ES-I3 (cell line): ENCODE measurements around the gene CEP112.

ENCODE experiments used
- H3K36me3 ChIP-seq: 2 replicates; pipeline ENCODE4 v1.6.1; 2013; ENCODE audit warnings: mild to moderate bottlenecking, low read length, control low read depth, moderate library complexity; ENCODE audit not compliant: insufficient read depth
- H3K4me1 ChIP-seq: 2 replicates; pipeline ENCODE4 v1.6.1; 2013; ENCODE audit warnings: mild to moderate bottlenecking, control low read depth, low read length; ENCODE audit not compliant: insufficient read depth
- H3K9ac ChIP-seq: 2 replicates; pipeline ENCODE4 v1.6.1; 2013; ENCODE audit warnings: low read depth, mild to moderate bottlenecking, low read length, moderate library complexity
- H3K9me3 ChIP-seq: 2 replicates; pipeline ENCODE4 v1.6.1; 2013; ENCODE audit warnings: mild to moderate bottlenecking, low read length, moderate library complexity; ENCODE audit not compliant: control insufficient read depth, insufficient read depth

CEP112 gene

DNA sequence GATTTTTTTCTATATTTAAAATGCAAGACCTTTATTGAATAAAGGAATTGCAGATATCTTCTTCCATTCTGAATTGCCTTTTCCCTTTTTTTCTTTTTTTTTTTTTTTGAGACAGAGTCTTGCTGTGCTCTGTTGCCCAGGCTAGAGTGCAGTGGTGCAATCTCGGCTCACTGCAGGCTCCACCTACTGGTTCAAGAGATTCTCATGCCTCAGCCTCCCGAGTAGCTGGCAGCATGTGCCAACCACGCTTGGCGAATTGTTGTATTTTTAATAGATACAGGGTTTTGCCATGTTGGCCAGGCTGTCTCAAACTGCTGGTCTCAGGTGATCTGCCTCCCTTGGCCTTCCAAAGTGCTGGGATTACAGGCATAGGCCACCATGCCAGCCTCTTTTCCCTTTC lies 151.5 kb downstream of the CEP112 start:
- Histone ChIP-seq H3K36me3 (no peaks in the 10 kb centered on the region), H3K9ac (no peak overlapping the region), H3K9me3 (no peaks in the 10 kb centered on the region), H3K4me1 (no peaks in the 10 kb centered on the region)

GRCh38 chr17:66038125-66038524 lies 153.8 kb downstream of the CEP112 start:
- no peaks in the 10 kb centered on the region for H3K9me3 ChIP-seq
- no peaks in the 10 kb centered on the region for H3K4me1 ChIP-seq
- H3K36me3 ChIP-seq = no peaks in the 10 kb centered on the region; the same call in 1 of the 2 replicates
- no peak overlapping the region for H3K9ac ChIP-seq

DNA sequence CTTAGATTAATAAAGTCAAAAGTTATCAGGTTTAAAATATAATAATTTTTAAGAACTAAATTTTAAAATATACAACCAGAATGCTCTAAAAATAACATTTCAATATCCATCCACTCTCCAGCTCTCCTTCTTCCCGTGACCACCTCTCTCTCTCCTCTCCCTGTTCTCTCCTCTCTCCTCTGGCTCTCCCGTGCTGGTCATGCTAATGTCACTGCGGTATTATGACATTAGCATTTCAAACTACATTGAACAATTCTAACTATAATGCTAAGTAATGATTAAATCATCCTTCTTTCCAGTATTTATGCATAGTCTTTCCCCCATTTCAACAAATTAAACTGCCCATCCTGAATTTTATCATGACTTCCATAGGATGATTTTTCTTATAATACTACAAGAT lies 154.7 kb downstream of the CEP112 start:
- no peaks in the 10 kb centered on the region for H3K4me1 ChIP-seq
- no peak overlapping the region for H3K9ac ChIP-seq
- H3K36me3 ChIP-seq = no peaks in the 10 kb centered on the region; the same call in 1 of the 2 replicates
- H3K9me3 ChIP-seq = no peaks in the 10 kb centered on the region

GRCh38 chr17:66032082-66032712 lies 159.7 kb downstream of the CEP112 start:
- no peak overlapping the region for H3K9ac ChIP-seq
- no peaks in the 10 kb centered on the region; the same call in 1 of the 2 replicates for H3K36me3 ChIP-seq

GRCh38 chr17:66025551-66025950 lies 166.4 kb downstream of the CEP112 start:
- no peak overlapping the region for H3K9ac ChIP-seq
- no peaks in the 10 kb centered on the region for H3K4me1 ChIP-seq
- 0 out of 2 replicates have a peak, but pooled peaks cover 7% of the 10 kb centered on the region for H3K9me3 ChIP-seq
- no peaks in the 10 kb centered on the region for H3K36me3 ChIP-seq

More at GRCh38 chr17:66032082-66032712, 159.7 kb downstream of the CEP112 start:
- Histone ChIP-seq H3K9me3 (no peaks in the 10 kb centered on the region), H3K4me1 (no peaks in the 10 kb centered on the region)

- Histone ChIP-seq H3K9ac (no peak overlapping the region), H3K36me3 (no peaks in the 10 kb centered on the region), H3K4me1 (no peaks in the 10 kb centered on the region), H3K9me3 (0 out of 2 replicates have a peak, but pooled peaks cover 7% of the 10 kb centered on the region)
These were observed 170.2 kb downstream of the CEP112 start for GRCh38 chr17:66021757-66022156.

- no peaks in the 10 kb centered on the region for H3K36me3 ChIP-seq
- H3K9ac ChIP-seq = no peak overlapping the region
- H3K9me3 ChIP-seq = 0 out of 2 replicates have a peak, but pooled peaks cover under 1% of the 10 kb centered on the region
- H3K4me1 ChIP-seq = no peaks in the 10 kb centered on the region
These were observed 173.1 kb downstream of the CEP112 start for GRCh38 chr17:66018786-66019185.

DNA sequence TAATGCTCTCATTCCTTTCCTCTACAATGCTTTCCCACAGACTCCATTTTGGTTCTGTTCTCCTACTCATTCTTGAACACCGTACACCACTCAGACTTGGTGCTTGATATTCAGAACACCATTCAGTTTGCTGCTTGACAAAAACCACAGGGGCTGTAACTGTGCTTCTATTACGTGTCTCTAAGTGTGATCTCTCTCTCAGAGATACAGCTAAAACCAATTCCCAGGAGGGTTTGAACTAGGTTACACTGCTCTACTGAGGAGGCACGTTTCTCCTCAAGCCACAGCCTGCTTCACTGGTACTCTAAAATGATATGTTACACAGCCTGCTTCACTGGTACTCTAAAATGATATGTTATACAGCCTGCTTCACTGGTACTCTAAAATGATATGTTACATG lies 175.7 kb downstream of the CEP112 start:
- no peaks in the 10 kb centered on the region for H3K36me3 ChIP-seq
- H3K9ac ChIP-seq = no peak overlapping the region
- no peaks in the 10 kb centered on the region for H3K4me1 ChIP-seq
- no peaks in the 10 kb centered on the region for H3K9me3 ChIP-seq

- Histone ChIP-seq H3K36me3 (no peaks in the 10 kb centered on the region), H3K4me1 (no peaks in the 10 kb centered on the region), H3K9me3 (no peaks in the 10 kb centered on the region), H3K9ac (no peak overlapping the region)
These were observed 183.3 kb downstream of the CEP112 start for GRCh38 chr17:66008680-66009079.

DNA sequence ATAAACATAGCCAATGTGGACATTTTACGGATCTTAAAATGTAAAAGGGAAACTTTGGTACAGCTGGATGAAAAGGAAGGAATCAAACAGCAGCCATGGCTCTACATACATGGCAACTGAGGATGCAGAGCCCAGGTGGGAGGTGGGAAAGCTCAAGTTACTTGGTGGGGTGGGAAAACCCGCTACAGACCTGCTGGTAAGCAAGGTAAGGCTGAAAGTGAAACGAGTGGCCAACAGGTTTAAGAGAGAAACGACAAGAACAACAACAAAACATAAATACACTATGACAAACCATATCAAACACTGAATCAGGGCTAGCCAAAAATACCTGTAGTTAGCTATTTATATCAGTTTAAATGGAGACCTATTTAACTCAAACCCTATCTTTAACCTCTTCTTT lies 185.3 kb downstream of the CEP112 start:
- no peaks in the 10 kb centered on the region for H3K9me3 ChIP-seq
- no peak overlapping the region for H3K9ac ChIP-seq
- H3K4me1 ChIP-seq = no peaks in the 10 kb centered on the region
- H3K36me3 ChIP-seq = no peaks in the 10 kb centered on the region

- H3K9ac ChIP-seq = no peak overlapping the region
- H3K9me3 ChIP-seq = no peaks in the 10 kb centered on the region
- H3K36me3 ChIP-seq = no peaks in the 10 kb centered on the region
- no peaks in the 10 kb centered on the region for H3K4me1 ChIP-seq
These were observed 189.1 kb downstream of the CEP112 start for GRCh38 chr17:66002812-66003211.

DNA sequence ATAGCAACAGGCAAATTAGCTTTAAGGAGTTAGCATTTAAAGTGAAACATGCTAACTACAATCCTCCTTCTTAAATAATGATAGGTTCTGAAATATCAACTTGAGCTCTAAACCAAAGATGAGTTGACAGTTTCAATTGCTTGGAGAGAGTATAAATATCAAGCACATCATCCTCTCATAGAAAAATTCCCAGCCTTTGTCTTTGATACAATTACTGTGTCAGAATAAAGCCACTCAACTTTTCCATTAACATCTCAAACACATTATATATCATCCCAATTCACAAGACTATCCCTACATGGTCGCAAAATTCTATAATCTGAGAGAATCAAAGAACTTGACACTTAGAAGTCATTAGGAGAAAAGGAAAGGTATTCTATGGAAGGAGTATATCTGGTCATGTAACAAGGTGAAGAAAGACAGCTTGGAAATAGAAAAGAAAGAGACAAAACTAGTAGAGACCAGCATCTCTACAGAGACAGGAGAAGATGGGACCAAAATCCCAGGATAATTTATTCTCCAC lies 189.8 kb downstream of the CEP112 start:
- Histone ChIP-seq H3K9ac (no peak overlapping the region), H3K4me1 (no peaks in the 10 kb centered on the region), H3K9me3 (no peaks in the 10 kb centered on the region), H3K36me3 (no peaks in the 10 kb centered on the region)

DNA sequence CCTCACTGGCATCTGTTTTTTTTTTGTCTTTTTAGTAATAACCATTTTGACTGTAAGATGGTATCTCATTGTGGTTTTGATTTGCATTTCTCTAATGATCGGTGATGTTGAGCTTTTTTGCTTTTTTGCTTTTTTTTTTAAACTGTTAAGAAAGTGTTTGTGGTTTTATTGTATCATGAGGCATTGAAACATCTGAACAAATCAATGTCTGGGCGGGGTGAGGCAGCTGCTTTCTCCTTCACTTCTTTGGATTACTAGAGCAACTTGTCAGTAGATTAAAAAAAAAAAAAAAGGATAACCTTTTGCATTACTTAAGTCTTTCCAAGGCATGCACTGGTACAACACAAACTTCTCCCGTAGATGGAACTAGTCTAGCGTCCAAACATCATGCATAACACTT lies 191.7 kb downstream of the CEP112 start:
- H3K36me3 ChIP-seq = no peaks in the 10 kb centered on the region
- H3K9me3 ChIP-seq = no peaks in the 10 kb centered on the region
- no peaks in the 10 kb centered on the region for H3K4me1 ChIP-seq
- H3K9ac ChIP-seq = no peak overlapping the region

DNA sequence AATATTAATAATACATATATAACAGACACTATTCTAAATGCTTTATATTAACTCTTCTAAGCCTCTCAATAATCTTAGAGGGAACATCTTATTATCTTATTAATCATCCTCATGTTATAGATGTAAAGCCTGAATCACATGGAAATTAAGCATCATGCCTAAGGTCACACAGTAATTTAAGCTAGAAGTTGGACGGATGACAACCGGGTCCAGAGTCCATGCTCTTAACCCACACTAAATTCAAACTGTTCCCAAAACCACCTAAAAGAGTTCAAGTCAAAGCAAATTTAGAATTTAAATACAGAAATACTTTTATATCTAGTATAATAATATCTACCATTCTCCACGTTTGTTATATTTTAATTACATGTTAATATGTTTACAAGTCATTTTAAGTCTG lies 193.3 kb downstream of the CEP112 start:
- Histone ChIP-seq H3K36me3 (no peaks in the 10 kb centered on the region), H3K9ac (no peak overlapping the region), H3K4me1 (no peaks in the 10 kb centered on the region), H3K9me3 (no peaks in the 10 kb centered on the region)

DNA sequence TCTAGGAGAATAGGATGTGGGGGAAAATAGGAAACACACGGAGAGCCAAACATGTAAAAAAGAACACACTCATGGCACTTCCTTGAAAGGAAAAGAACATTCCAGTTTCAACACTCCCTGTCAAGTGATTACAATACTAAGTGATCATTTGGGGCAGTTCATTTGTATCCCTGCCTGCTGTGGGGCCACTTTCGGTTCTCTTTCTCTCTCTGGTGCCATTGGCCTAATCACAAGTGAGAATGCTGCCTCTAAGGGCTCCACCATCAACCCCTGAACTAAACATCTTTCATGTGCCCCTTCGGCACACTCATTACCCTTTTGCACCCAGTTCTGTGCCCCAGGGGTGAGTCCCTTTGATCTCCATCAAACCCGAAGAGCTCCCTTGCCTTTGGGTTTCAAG lies 197.3 kb downstream of the CEP112 start:
- Histone ChIP-seq H3K4me1 (0 out of 2 replicates have a peak, but pooled peaks cover 3% of the 10 kb centered on the region), H3K9ac (no peak overlapping the region), H3K9me3 (no peaks in the 10 kb centered on the region), H3K36me3 (no peaks in the 10 kb centered on the region)
